Measurements from ENCODE around the gene MPND.
A peak's percentile ranks its signal among the peaks of the same experiment; 100 is the strongest.

MPND gene

DNA sequence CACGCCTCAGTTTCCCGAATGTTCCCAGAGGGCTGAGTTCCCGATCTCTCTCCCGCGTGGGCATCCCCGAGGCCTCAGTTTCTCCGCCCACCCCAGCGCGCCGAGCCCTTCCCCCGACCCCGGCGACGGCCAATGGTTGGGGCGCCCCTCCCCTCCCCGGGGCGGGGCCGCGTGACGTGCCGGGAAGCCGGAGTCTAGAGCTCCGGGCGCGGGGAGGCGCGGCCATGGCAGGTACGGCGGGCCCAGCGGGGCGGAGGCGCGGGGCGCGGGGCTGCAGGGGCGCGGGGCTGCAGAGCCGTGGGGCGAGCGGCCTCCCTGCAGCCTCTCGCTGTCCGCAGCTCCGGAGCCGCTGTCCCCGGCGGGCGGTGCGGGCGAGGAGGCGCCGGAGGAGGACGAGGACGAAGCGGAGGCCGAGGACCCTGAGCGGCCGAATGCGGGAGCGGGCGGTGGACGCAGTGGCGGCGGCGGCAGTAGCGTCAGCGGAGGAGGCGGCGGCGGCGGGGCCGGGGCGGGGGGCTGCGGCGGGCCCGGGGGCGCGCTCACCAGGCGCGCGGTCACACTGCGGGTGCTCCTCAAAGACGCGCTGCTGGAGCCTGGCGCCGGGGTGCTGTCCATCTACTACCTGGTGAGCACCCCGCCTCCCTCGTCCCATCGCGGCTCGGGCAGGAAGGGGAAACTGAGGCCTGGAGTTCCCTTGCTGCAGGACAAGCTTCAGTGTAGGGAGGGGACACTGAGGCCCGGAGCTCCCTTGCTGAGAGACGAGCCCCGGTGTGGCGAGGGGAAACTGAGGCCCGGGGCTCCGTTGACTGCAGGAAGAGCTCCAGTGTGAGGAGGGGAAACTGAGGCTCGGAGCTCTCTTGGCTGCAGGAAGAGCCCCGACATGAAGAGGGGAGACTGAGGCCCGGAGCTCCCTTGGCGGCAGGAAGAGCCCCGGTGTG lies at the start of gene MPND (continued):
- TF ChIP-seq GLI4 (tag by site-specific recombination; IDR thresholded peaks at IDR 0.05) (no peak), ZNF433 (tag by site-specific recombination; IDR thresholded peaks at IDR 0.05; ENCODE audit: low read depth) (no peak)

DNA sequence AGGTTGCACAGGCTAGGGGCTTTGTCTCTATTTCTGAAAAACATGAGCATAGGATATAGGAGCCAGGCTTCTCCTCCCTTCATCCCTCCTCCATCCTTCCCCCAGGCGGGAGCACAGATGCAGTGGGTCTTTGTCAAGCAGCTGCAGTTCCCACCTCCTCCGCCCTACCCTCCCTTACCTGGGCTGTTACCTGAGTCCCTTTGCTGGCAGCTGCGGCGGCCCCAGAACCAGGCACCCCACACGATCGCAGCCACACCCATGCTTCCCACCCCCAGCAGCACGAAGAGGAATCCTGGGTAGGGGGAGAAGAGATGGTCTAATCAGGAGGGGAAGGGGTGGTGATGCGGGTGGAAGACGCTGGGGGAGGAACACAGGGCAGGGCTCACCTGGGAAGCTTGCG lies 49.0 kb upstream of the MPND start:
- ChIA-PET CTCF (interaction anchor here (0.7 kb wide), 1 partner anchor 52 kb away, joined by 4 read pairs; no protein-coding TSS in a partner anchor), POLR2A (no interaction called here)
- Histone ChIP-seq H3K4me3 (ENCODE audit: low read depth, low read length) (no peak overlapping the region), H3K4me1 (ENCODE audit: control insufficient read depth, insufficient read depth, low read length) (no peaks in the 10 kb centered on the region), H3K9me3 (ENCODE audit: control insufficient read depth, insufficient read depth, low read depth, low read length) (no peaks in the 10 kb centered on the region), H3K36me3 (ENCODE audit: control insufficient read depth in 2 of 2, insufficient read depth in 1 of 2, low read length in 2 of 2) (no peaks in the 10 kb centered on the region), H3K27ac (ENCODE audit: extremely low read depth, low read depth, low read length) (no peak overlapping the region)
- TF ChIP-seq, protein P1, sequence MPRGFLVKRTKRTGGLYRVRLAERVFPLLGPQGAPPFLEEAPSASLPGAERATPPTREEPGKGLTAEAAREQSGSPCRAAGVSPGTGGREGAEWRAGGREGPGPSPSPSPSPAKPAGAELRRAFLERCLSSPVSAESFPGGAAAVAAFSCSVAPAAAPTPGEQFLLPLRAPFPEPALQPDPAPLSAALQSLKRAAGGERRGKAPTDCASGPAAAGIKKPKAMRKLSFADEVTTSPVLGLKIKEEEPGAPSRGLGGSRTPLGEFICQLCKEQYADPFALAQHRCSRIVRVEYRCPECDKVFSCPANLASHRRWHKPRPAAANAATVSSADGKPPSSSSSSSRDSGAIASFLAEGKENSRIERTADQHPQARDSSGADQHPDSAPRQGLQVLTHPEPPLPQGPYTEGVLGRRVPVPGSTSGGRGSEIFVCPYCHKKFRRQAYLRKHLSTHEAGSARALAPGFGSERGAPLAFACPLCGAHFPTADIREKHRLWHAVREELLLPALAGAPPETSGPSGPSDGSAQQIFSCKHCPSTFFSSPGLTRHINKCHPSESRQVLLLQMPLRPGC (tag by site-specific recombination; IDR thresholded peaks at IDR 0.05) = no peak

DNA sequence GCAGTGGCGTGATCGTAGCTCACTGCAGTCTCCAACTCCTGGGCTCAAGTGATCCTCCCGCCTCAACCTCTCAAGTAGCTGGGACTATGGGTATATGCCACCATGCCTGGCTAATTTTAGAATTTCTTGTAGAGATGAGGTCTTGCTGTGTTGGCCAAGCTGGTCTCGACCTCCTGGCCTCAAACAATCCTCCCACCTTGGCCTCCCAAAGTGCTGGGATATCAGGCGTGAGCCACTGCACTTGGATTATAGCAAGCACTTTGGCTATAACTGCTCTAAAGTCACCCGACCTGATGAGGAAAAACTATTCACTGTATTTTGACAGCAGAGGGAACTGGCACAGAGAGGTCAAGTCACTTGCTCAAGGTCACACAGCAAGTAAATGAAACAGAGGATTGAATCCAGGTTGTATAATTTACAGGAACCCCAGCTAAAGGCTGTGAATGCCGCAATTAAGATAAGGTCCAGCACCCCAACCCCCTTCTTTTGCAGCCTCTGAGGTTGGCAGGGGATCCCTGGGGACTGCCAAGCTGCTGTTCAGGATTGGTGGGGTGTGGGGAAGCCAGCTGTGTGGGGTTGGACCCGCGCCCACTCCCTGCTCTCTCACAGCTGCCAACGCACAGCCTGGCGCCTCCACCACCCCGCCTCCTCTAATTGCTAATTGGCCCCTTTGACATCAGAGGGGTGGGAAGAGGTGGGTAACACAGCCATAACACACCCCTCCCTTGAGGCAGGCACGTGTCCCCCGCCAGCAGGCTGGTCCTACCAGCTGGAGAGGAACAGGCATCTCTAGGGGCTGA lies 47.2 kb upstream of the MPND start:
- Histone ChIP-seq H3K36me3 (ENCODE audit: control insufficient read depth in 2 of 2, insufficient read depth in 1 of 2, low read length in 2 of 2) (no peaks in the 10 kb centered on the region), H3K4me1 (ENCODE audit: control insufficient read depth, insufficient read depth, low read length) (no peaks in the 10 kb centered on the region), H3K27ac (ENCODE audit: extremely low read depth, low read depth, low read length) (no peak overlapping the region), H3K9me3 (ENCODE audit: control insufficient read depth, insufficient read depth, low read depth, low read length) (no peaks in the 10 kb centered on the region), H3K4me3 (ENCODE audit: low read depth, low read length) (no peak overlapping the region)
- ChIA-PET CTCF (interaction anchor here (0.6 to 1.0 kb wide), 5 partner anchors 30 to 340 kb away, joined by 3 to 4 read pairs (median 3); no protein-coding TSS in a partner anchor), POLR2A (interaction anchor here (0.6 to 0.8 kb wide), 2 partner anchors 52 to 135 kb away, joined by 4 to 8 read pairs; no protein-coding TSS in a partner anchor)
- no peak for TF ChIP-seq SALL2 (tag by site-specific recombination; IDR thresholded peaks at IDR 0.05; ENCODE audit: borderline replicate concordance)
- TF ChIP-seq ZNF768 (tag by site-specific recombination; IDR thresholded peaks at IDR 0.05) = peak; percentile 96
- TF ChIP-seq, protein P2, sequence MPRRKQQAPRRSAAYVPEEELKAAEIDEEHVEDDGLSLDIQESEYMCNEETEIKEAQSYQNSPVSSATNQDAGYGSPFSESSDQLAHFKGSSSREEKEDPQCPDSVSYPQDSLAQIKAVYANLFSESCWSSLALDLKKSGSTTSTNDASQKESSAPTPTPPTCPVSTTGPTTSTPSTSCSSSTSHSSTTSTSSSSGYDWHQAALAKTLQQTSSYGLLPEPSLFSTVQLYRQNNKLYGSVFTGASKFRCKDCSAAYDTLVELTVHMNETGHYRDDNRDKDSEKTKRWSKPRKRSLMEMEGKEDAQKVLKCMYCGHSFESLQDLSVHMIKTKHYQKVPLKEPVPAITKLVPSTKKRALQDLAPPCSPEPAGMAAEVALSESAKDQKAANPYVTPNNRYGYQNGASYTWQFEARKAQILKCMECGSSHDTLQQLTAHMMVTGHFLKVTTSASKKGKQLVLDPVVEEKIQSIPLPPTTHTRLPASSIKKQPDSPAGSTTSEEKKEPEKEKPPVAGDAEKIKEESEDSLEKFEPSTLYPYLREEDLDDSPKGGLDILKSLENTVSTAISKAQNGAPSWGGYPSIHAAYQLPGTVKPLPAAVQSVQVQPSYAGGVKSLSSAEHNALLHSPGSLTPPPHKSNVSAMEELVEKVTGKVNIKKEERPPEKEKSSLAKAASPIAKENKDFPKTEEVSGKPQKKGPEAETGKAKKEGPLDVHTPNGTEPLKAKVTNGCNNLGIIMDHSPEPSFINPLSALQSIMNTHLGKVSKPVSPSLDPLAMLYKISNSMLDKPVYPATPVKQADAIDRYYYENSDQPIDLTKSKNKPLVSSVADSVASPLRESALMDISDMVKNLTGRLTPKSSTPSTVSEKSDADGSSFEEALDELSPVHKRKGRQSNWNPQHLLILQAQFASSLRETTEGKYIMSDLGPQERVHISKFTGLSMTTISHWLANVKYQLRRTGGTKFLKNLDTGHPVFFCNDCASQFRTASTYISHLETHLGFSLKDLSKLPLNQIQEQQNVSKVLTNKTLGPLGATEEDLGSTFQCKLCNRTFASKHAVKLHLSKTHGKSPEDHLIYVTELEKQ (tag by site-specific recombination; IDR thresholded peaks at IDR 0.05; ENCODE audit: borderline replicate concordance) = no peak
- TF ChIP-seq ZNF416 (tag by site-specific recombination; IDR thresholded peaks at IDR 0.05) = no peak
- TF ChIP-seq, protein P3, sequence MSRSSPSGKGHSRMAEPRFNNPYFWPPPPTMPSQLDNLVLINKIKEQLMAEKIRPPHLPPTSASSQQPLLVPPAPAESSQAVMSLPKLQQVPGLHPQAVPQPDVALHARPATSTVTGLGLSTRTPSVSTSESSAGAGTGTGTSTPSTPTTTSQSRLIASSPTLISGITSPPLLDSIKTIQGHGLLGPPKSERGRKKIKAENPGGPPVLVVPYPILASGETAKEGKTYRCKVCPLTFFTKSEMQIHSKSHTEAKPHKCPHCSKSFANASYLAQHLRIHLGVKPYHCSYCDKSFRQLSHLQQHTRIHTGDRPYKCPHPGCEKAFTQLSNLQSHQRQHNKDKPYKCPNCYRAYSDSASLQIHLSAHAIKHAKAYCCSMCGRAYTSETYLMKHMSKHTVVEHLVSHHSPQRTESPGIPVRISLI (tag by site-specific recombination; IDR thresholded peaks at IDR 0.05) = no peak
- TF ChIP-seq ZNF184 (tag by site-specific recombination; IDR thresholded peaks at IDR 0.05) = no peak
- TF ChIP-seq ZBTB8A (tag by site-specific recombination; IDR thresholded peaks at IDR 0.05) = no peak
- TF ChIP-seq, protein P4, sequence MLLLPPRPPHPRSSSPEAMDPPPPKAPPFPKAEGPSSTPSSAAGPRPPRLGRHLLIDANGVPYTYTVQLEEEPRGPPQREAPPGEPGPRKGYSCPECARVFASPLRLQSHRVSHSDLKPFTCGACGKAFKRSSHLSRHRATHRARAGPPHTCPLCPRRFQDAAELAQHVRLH (tag by site-specific recombination; IDR thresholded peaks at IDR 0.05) = no peak
- TF ChIP-seq, protein P5, sequence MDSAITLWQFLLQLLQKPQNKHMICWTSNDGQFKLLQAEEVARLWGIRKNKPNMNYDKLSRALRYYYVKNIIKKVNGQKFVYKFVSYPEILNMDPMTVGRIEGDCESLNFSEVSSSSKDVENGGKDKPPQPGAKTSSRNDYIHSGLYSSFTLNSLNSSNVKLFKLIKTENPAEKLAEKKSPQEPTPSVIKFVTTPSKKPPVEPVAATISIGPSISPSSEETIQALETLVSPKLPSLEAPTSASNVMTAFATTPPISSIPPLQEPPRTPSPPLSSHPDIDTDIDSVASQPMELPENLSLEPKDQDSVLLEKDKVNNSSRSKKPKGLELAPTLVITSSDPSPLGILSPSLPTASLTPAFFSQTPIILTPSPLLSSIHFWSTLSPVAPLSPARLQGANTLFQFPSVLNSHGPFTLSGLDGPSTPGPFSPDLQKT (IDR thresholded peaks at IDR 0.05; ENCODE audit: borderline replicate concordance, low read depth, low read length) = no peak
- peak; percentile 96 for TF ChIP-seq ZNF341 (tag by site-specific recombination; IDR thresholded peaks at IDR 0.05; ENCODE audit: low read depth)
- no peak for TF ChIP-seq KLF9 (tag by site-specific recombination; IDR thresholded peaks at IDR 0.05; ENCODE audit: low read depth)
- TF ChIP-seq GLIS2 (tag by site-specific recombination; IDR thresholded peaks at IDR 0.05) = 0 out of 2 replicates have a peak, but pooled peaks have one; percentile 22
- no peak for TF ChIP-seq ZNF2 (tag by site-specific recombination; IDR thresholded peaks at IDR 0.05)
- TF ChIP-seq EGR2 (tag by site-specific recombination; IDR thresholded peaks at IDR 0.05; ENCODE audit: low read depth) = peak; percentile 95
- TF ChIP-seq ZNF169 (tag by site-specific recombination; IDR thresholded peaks at IDR 0.05) = no peak
- no peak for TF ChIP-seq ZNF266 (tag by site-specific recombination; IDR thresholded peaks at IDR 0.05; ENCODE audit: low read depth)
- TF ChIP-seq ZNF311 (tag by site-specific recombination; IDR thresholded peaks at IDR 0.05; ENCODE audit: borderline replicate concordance) = no peak
- TF ChIP-seq GFI1B (tag by site-specific recombination; IDR thresholded peaks at IDR 0.05) = no peak
- no peak for TF ChIP-seq ZNF274 (IDR thresholded peaks at IDR 0.05; ENCODE audit: low read length)
- no peak for TF ChIP-seq ZNF274 (tag by site-specific recombination; IDR thresholded peaks at IDR 0.05; ENCODE audit: borderline replicate concordance)

All from HEK293 (cell line).